ENCODE results near the gene HLA-DMA.

HLA-DMA gene

DNA sequence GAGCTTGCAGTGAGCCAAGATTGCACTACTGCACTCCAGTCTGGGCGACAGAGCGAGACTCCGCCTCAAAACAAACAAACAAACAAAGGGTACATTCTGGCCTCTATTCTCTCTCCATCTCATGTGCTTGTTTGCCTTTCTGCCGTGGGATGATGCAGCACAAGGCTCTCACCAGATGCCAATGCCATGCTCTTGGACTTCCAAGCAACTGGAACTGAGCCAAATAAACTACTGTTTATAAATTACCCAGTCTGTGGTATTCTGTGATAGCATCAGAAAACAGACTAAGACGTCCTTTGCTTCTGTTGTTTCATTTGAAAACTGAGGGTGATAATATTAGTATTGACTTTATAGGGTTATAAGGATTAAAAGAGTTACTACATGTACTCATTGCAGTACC lies 11.9 kb upstream of the HLA-DMA start:
- H3K4me3 ChIP-seq (ENCODE audit: control insufficient read depth, low read depth, low read length), result no peak overlapping the region
- no peak for DNase-seq (ENCODE audit: low read depth)
- TF ChIP-seq, protein P1, sequence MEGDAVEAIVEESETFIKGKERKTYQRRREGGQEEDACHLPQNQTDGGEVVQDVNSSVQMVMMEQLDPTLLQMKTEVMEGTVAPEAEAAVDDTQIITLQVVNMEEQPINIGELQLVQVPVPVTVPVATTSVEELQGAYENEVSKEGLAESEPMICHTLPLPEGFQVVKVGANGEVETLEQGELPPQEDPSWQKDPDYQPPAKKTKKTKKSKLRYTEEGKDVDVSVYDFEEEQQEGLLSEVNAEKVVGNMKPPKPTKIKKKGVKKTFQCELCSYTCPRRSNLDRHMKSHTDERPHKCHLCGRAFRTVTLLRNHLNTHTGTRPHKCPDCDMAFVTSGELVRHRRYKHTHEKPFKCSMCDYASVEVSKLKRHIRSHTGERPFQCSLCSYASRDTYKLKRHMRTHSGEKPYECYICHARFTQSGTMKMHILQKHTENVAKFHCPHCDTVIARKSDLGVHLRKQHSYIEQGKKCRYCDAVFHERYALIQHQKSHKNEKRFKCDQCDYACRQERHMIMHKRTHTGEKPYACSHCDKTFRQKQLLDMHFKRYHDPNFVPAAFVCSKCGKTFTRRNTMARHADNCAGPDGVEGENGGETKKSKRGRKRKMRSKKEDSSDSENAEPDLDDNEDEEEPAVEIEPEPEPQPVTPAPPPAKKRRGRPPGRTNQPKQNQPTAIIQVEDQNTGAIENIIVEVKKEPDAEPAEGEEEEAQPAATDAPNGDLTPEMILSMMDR (IDR thresholded peaks at IDR 0.05; ENCODE audit: control insufficient read depth, insufficient read depth, low read depth, low read length, missing control alignments), result no peak

DNA sequence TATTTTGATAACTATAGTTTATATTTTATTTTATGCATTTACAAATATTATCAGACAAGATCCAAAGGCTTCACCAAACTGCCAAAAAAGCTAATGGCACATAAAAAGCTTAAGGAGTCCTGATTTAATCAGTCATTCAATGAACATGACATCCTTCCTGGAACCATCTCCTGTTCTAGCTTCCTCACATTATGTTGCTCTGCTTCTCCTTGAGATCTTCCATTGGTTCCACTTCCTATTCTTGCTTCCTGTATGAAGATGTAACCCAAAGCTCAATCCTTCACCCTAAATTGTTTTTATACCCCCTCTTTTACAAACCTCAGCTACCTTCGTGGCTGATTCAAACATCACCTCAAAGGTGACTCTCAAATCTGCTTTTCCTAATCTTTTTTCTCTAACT lies 11.0 kb upstream of the HLA-DMA start:
- TF ChIP-seq, protein P1 (IDR thresholded peaks at IDR 0.05; ENCODE audit: control insufficient read depth, insufficient read depth, low read depth, low read length, missing control alignments), result no peak
- no peak for DNase-seq (ENCODE audit: low read depth)
- H3K4me3 ChIP-seq (ENCODE audit: control insufficient read depth, low read depth, low read length), result no peak overlapping the region

GRCh38 chr6:32962213-32962826 lies 9.4 kb upstream of the HLA-DMA start:
- no peak overlapping the region for H3K4me3 ChIP-seq (ENCODE audit: control insufficient read depth, low read depth, low read length)
- no peak for DNase-seq (ENCODE audit: low read depth)
- TF ChIP-seq, protein P1 (IDR thresholded peaks at IDR 0.05; ENCODE audit: control insufficient read depth, insufficient read depth, low read depth, low read length, missing control alignments), result no peak

GRCh38 chr6:32960563-32960962 lies 7.7 kb upstream of the HLA-DMA start:
- H3K4me3 ChIP-seq (ENCODE audit: control insufficient read depth, low read depth, low read length), result no peak overlapping the region
- DNase-seq (ENCODE audit: low read depth), result no peak
- TF ChIP-seq, protein P1 (IDR thresholded peaks at IDR 0.05; ENCODE audit: control insufficient read depth, insufficient read depth, low read depth, low read length, missing control alignments), result no peak

GRCh38 chr6:32956176-32956575 lies 3.3 kb upstream of the HLA-DMA start:
- TF ChIP-seq, protein P1 (IDR thresholded peaks at IDR 0.05; ENCODE audit: control insufficient read depth, insufficient read depth, low read depth, low read length, missing control alignments), result no peak
- no peak overlapping the region for H3K4me3 ChIP-seq (ENCODE audit: control insufficient read depth, low read depth, low read length)
- no peak for DNase-seq (ENCODE audit: low read depth)

DNA sequence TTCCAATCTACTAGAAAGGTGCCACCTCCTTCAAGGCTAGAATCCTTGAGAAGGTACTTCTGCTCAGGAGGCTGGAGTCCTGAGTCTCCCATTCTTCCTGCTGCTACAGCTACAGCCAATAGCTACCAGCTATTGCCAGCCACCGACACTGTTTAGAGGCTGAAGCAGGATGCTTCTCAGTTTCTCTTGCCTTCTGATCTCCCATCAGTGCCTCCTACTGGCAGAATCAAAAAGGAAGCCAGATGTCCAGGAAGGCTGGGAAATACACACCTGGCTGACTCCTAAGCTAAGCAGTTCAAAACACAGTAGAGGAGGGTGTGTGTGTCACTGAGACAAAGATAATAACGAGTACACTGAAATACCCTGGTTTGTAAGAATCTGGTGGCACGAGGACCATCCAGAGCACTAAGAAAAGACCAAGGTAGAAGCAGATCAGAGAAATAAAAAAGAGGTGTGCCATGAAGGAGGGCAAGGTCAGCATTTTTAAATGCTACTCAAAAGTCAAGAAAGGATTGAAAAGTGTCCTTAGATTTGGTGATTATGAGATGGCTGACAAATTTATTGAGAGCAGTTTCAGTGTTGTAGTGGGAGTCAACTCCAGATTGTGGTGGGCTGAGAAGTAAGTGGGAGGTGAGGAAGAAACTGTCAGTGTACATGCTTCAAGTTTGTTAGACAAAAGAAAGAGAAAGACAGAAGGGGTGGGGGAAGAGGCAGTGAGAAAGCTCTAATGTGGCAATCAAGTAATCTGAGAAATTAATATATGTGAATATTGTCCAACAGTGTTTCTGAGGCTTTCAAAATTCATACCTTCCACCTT lies 2.3 kb upstream of the HLA-DMA start:
- TF ChIP-seq, protein P1 (IDR thresholded peaks at IDR 0.05; ENCODE audit: control insufficient read depth, insufficient read depth, low read depth, low read length, missing control alignments), result peak; percentile 29
- no peak overlapping the region for H3K4me3 ChIP-seq (ENCODE audit: control insufficient read depth, low read depth, low read length)
- DNase-seq (ENCODE audit: low read depth), result no peak

Data from AG09309 (cell line).